HEK293T (cell line): Measurements from ENCODE around the gene MACROD1.

Source experiments
- ARNT ChIP-seq: fragments of 450-650 bp; IDR thresholded peaks from 2 replicates; pipeline ENCODE4 v1.6.1; 2017; ENCODE audit warnings: mild to moderate bottlenecking
- BHLHE40 ChIP-seq: fragments of 450-650 bp; IDR thresholded peaks from 2 replicates; pipeline ENCODE4 v1.6.1; 2016; ENCODE audit warnings: mild to moderate bottlenecking, moderate library complexity, borderline replicate concordance
- ELF4 ChIP-seq: fragments of 450-650 bp; IDR thresholded peaks from 2 replicates; pipeline ENCODE4 v1.6.1; 2017; ENCODE audit warnings: antibody characterized with exemption
- FOXK2 ChIP-seq: fragments of 450-650 bp; IDR thresholded peaks from 2 replicates; pipeline ENCODE4 v1.6.1; 2016; ENCODE audit warnings: mild to moderate bottlenecking
- FOXM1 ChIP-seq: fragments of 450-650 bp; IDR thresholded peaks from 2 replicates; pipeline ENCODE4 v1.6.1; 2017; ENCODE audit warnings: mild to moderate bottlenecking, borderline replicate concordance
- HDGF ChIP-seq: fragments of 450-650 bp; IDR thresholded peaks from 2 replicates; pipeline ENCODE4 v1.6.1; 2017; ENCODE audit warnings: antibody characterized with exemption, borderline replicate concordance
- L3MBTL2 ChIP-seq: fragments of 450-650 bp; conservative IDR thresholded peaks from 2 replicates; pipeline ENCODE4 v1.6.1; 2016; ENCODE audit warnings: mild to moderate bottlenecking
- SP1 ChIP-seq: fragments of 450-650 bp; IDR thresholded peaks from 2 replicates; pipeline ENCODE4 v1.6.1; 2017
- ZNF384 ChIP-seq: fragments of 450-650 bp; IDR thresholded peaks from 2 replicates; pipeline ENCODE4 v1.6.1; 2016

DNA sequence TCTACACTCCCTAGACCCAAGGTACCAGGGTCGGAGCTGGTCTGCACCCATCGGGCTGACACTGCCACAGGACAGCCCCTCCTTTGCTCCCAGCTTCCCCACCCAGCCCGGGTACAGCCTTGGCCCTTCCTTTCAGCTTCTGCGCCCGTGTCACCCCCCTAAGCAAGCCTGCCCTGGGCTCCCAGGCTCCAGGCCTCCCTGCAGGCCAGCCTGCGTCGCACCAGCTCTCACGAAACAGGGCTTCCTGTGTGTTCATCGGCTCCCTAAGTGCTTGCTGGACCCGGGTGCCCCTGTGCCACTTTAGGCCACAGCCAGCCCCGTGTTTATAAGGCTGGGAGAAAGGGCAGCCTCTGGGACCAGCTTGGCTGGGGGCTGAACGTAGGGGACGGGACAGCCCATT, 109.1 kb downstream of the MACROD1 start:
- TF ChIP-seq ARNT, result no peak
- TF ChIP-seq SP1, result no peak
- TF ChIP-seq L3MBTL2, result no peak
- no peak for TF ChIP-seq FOXK2
- no peak for TF ChIP-seq ELF4
- TF ChIP-seq ZNF384, result no peak
- no peak for TF ChIP-seq HDGF
- no peak for TF ChIP-seq FOXM1
- TF ChIP-seq BHLHE40, result no peak
